GM19099 (cell line): ENCODE results near the gene RINL.

Source experiments
- POLR2A ChIP-seq: IDR thresholded peaks from 3 replicates; pipeline ENCODE4 v1.6.1; 2011; ENCODE audit warnings: low read depth; ENCODE audit not compliant: insufficient read length; ENCODE audit errors: extremely low read depth

Gene RINL

DNA sequence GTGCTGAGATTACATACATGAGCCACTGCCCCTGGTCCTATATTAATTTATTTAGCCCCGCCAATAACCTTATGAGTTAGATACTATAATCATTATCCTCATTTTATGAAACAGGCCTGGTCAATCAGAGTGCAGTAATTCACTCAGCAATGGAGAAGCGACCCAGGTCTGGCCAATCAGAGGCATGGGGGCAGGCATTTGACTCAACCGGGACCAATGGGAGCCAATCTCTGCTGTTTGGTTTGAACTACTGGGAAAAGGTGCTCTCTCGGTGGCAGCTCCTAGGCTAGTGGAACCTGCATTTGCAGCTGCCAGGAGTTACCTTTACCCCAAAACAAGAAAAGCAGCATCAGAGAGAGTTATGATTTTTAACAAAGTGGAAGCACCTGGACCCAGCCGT, 14.8 kb upstream of the RINL start:
- no peak for TF ChIP-seq POLR2A

DNA sequence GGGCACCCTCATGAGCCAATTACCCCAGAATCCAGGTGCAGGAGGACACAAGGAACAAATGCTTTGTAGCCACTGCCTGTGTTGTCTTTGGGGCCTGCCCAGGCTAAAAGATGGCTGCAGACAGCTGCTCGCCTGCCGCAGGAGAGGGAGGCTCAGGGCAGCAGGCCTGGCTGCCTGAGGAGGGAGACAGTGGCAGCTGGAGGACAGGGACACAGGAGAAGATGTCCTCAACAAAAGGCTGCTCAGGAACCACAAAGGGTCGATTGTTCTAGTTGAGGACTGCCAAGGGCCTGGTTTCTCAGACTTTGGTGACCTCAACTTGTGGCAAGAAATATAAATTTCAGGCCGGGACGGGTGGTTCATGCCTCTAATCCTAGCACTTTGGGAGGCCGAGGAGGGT, 13.7 kb upstream of the RINL start:
- no peak for TF ChIP-seq POLR2A

DNA sequence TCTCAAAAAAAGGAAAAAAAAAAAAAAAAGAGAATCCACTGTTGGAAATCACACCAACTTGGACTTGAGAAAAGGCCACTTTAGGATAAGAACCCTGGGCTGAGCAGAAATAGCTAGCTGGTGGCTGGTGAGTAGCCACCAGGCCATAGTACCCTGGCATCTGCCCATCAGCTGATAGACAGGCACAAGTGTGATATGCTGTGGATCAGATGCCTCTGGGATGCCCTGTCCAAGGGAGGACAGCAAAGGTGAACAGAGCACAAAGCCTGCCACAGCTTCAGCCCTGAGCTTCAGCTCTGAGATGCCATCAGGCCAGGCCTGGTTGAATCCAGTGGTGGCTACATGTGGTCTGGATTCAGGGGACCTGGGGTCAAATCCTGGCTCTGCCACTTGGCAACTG, 12.6 kb upstream of the RINL start:
- TF ChIP-seq POLR2A, result no peak

DNA sequence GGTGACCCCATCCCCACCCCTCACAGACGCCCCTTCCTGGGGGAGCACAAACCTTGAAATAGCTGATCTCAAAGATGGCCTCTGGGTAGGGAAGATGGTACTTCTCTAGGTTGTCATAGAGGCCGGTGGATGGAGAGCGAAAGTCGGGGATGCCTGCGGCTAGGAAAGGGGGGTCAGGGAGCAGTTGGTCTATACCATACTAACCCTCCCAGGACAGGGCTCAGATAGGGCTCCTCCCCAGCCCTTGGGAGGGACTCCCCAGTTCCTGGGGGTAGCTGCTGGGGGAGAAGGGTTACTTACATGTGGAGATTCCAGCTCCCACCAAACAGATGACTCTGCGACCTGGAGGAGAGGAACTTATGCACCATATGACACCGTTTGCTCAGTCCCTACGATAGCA, 11.7 kb upstream of the RINL start:
- TF ChIP-seq POLR2A, result no peak

DNA sequence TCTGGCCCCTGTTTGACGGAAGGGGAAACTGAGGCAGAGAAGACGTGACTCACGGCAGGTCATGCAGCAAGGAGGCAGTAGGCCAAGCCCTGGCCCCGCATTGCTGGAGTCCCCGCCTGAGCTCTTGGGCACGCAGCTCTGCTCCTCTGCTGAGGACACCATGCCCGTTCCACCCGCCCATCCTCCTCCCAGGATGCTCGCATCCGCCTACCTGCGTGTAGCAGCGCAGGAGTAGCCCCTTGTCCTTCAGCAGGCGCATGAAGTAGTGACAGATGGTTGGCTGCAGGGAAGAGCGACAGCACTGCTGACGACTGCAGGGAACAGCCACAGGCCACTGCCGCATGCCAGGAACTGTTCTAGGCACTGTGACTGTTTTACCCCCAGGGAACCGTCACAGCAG, 10.8 kb upstream of the RINL start:
- TF ChIP-seq POLR2A, result no peak

DNA sequence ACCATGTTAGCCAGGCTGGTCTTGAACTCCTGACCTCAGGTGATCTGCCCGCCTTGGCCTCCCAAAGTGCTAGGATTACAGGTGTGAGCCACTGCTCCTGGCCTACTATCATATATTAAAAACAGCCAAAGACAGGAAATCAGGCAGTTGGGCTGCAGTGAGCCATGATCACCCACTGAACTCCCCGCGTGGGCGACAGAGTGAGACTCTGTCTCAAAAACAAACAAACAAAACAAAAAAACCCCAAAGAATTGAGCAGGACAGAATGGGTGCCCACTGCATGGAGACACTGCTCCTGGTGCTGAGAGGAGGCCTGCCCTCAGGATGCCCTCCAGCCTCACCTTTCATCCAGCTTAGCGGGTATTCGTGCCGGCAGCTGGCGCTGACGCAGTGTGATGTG, 5.2 kb upstream of the RINL start:
- TF ChIP-seq POLR2A, result no peak

DNA sequence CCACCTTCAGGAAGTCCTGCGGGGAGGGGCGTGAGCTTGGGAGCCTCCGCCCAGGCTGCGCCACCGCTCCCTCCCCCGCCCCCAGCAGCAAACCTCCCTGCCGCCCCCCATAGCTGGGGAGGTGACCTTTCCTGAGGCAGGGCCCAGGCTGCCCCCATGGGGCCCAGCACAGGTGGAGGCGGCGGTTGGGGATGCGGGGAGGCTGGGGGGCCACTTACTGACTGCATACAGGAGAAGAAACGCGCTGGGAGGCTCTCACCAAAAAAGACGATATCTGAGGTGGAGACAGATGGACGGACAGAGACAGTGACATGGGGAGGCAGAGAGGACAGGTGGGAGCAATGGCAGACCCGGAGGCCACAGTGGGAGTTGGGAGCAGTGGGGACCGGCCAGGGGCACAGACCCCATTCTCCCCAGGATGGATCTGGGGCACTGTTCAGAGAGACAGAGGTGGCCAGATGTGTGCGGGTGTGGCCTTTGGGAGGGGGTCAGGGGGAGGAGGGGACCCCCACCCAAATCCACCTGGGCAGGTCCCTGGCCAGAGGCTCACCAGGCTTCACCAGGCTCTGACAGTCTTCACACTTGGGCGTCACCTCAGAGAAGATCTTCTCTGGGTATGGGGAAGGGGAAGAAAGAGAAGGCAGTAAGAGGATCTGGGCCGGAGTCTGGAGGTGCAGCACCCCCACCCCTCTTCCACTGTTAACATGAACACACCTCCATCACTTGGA, 3.0 kb upstream of the RINL start:
- no peak for TF ChIP-seq POLR2A

GRCh38 chr19:38880076-38880881, 2.2 kb upstream of the RINL start:
- TF ChIP-seq POLR2A, result no peak

DNA sequence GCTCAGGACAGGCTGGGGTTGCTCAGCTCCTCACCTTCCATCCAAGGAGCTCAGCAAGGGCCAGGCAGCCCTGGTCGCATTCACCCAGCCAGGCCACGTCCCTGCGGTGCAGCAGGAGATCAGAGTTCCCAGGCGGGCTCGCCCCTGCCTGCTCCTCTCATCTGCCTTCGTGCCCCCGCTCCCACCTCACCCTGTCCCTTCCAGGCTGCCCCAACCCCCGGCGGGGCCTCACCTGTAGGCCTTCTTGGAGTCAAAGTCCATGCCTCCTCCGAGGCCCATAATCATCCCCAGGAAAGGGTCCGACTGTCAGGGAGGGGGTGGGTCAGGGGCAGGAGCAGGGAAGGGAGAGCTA, 1.3 kb upstream of the RINL start:
- no peak for TF ChIP-seq POLR2A

DNA sequence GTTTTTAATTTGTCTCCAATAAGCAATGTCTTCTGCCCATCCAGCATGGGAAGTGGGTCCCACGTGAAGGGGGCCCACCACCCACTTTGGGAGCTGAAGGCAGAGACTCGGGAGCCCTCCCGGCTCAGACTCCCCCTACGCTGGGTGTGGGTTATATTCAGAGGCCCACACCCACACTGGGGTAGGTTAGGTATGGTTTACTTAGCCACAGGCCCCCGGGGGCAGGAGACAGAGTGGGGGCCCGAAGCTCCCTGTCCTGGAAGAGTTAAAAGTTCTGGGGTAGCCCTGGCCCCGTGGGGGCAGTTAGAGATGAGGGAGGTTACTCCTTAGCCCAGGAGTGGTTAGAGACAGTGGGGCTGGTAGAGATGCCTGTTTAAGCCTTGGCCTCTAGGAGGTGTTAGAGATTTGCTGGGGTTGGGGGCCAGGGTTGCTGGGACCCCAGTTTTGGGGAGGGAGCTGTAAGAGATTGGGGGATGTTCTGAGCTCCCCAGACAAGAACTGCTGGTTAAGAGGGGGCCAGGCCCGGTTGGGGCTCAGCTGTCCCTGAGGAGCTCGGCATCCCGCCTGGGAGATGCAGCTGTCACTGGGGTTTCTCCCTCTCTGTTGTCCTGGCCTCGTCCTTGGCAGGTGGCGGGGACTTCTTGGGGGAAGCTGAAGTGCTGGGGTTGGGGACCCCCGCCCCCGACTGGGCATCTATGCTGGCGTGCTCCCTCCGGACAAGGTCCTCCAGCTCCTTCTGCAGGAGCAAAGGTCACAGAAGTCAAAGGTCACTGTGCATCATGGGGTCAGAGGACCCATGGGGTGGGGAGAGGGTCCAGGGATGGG, 712 bp upstream of the RINL start:
- TF ChIP-seq POLR2A, result no peak

- TF ChIP-seq POLR2A, result no peak
These were observed 2.2 kb downstream of the RINL start for GRCh38 chr19:38875656-38876395.

- TF ChIP-seq POLR2A, result no peak
These were observed 7.5 kb downstream of the RINL start for GRCh38 chr19:38870612-38871011.

- TF ChIP-seq POLR2A, result peak; percentile 33
These were observed 8.1 kb downstream of the RINL start for GRCh38 chr19:38869836-38870607.

DNA sequence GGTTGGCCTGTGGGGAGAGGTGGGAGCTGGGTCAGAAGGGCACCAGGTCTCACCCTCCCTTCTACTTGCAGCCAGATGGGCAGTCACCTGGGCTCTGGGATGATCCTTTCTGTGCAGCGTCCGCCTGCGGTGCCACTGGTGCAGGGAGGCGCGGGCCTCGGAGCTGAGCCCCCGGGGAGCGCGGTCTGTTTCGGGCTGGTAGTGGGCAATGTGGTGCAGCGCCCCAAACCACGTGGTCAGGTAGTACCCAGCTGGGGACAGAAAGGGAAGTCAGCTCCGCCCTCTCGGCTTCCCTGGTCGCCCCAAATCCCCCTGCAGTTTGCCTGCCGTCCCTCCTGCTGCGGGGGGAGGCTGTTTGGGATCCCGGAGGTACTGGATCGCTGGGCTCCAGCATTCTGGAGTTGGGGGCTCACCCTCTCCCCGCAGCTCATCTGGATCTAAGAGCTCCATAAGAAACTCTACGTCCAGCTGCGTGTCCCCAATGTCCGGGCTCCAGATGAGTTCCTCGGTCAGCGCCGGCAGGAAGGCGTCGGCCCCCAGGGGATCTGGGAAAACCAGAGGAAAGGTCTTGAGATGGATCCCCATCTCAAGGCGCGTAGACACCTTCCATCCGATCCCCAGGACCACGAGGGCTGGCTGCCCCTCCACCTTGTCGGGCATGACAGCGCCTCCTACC, 8.8 kb downstream of the RINL start:
- no peak for TF ChIP-seq POLR2A
